NOMO-1 treated with DMSO at 0.1 percent for 48 hours (cell line): ENCODE measurements around the gene LRRC70.
"Not testable (repeated sequence)": the region's sequence is repeated elsewhere in the genome, so short reads cannot be mapped to it uniquely, and the experiment has no call there.

Source experiments
- DNase-seq: peaks from one replicate; lab custom pipeline; 2025; ENCODE audit not compliant: unreplicated experiment; lab: John Stamatoyannopoulos, UW

LRRC70 gene

GRCh38 chr5:62578540-62578939, at the start of gene LRRC70:
Gene LRRC70, plus strand, starts transcription at chr5:62578819. Its CDS starts 620 bp downstream, at chr5:62579439.
- DNase-seq, result peak; percentile 96

GRCh38 chr5:62533597-62533996, 45.0 kb upstream of the LRRC70 start:
- no peak for DNase-seq

- DNase-seq, result no peak
Measured at GRCh38 chr5:62534461-62535236, 44.0 kb upstream of the LRRC70 start.

- DNase-seq, result no peak
Measured at GRCh38 chr5:62536232-62536631, 42.4 kb upstream of the LRRC70 start.

GRCh38 chr5:62536783-62537182, 41.8 kb upstream of the LRRC70 start:
- DNase-seq, result no peak

- DNase-seq, result peak; percentile 74
Measured at GRCh38 chr5:62538017-62538942, 40.3 kb upstream of the LRRC70 start.

GRCh38 chr5:62542720-62543119, 35.9 kb upstream of the LRRC70 start:
- DNase-seq, result no peak

- peak; percentile 73 for DNase-seq
Measured at GRCh38 chr5:62547945-62548630, 30.5 kb upstream of the LRRC70 start.

GRCh38 chr5:62550103-62550502, 28.5 kb upstream of the LRRC70 start:
- no peak for DNase-seq

- DNase-seq, result no peak
Measured at GRCh38 chr5:62555930-62556329, 22.7 kb upstream of the LRRC70 start.

- DNase-seq, result no peak
Measured at GRCh38 chr5:62558941-62559340, 19.7 kb upstream of the LRRC70 start.

- no peak for DNase-seq
Measured at GRCh38 chr5:62560786-62561185, 17.8 kb upstream of the LRRC70 start.

GRCh38 chr5:62561896-62562295, 16.7 kb upstream of the LRRC70 start:
- no peak for DNase-seq

GRCh38 chr5:62562867-62563266, 15.8 kb upstream of the LRRC70 start:
- DNase-seq, result no peak

GRCh38 chr5:62564101-62564500, 14.5 kb upstream of the LRRC70 start:
- no peak for DNase-seq

GRCh38 chr5:62565740-62566139, 12.9 kb upstream of the LRRC70 start:
- not testable (repeated sequence) for DNase-seq

- no peak for DNase-seq
Measured at GRCh38 chr5:62568143-62568542, 10.5 kb upstream of the LRRC70 start.

GRCh38 chr5:62568800-62569432, 9.7 kb upstream of the LRRC70 start:
- DNase-seq, result no peak

- no peak for DNase-seq
Measured at GRCh38 chr5:62569470-62569869, 9.1 kb upstream of the LRRC70 start.

GRCh38 chr5:62572918-62573514, 5.6 kb upstream of the LRRC70 start:
- no peak for DNase-seq

GRCh38 chr5:62574599-62574998, 4.0 kb upstream of the LRRC70 start:
- no peak for DNase-seq
